Measurements from ENCODE around the gene DCDC2.
A peak's percentile ranks its signal among the peaks of the same experiment; 100 is the strongest.
"Not testable (repeated sequence)": the region's sequence is repeated elsewhere in the genome, so short reads cannot be mapped to it uniquely, and the experiment has no call there.

The DCDC2 gene

GRCh38 chr6:24207413-24207812, 150.4 kb downstream of the DCDC2 start:
- no peak for DNase-seq

- peak; percentile 37 for DNase-seq
These were observed 152.8 kb downstream of the DCDC2 start for GRCh38 chr6:24205020-24205492.

- DNase-seq, result not testable (repeated sequence)
These were observed 153.7 kb downstream of the DCDC2 start for GRCh38 chr6:24204113-24204512.

- no peak for DNase-seq
These were observed 160.0 kb downstream of the DCDC2 start for GRCh38 chr6:24197892-24198291.

DNA sequence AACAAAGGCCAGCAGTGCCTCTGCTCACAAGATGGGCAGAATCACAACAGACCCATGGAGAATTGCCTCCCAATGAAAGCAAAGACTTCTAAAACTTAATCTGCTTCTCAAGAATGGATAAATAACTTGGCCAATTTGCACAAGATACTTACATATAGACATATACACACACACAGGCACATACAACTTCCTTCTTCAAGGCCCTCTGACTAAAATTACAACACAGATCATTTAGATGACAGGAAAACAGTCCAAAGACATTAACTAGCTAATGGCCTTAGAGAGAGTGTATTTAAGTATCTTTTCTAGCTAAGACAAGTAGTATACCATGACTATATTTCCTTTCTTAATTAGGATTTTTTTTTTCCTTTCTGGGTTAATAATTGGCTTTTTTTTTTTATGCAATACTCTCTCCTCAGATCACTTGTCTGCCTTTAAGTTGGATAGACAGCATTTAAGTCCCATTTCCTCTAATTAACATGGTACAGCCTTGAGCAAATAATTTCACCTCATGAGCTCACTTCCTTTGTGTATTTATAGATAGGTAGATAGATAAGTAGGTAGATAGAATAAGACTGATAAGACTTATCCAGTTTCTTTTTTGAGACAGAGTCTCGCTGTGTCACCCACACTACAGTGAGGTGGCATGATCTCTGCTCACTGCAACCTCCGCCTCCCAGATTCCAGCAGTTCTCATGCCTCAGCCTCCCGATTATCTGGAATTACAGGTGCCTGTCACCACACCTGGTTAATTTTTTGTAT, 161.8 kb downstream of the DCDC2 start:
- DNase-seq, result no peak

DNA sequence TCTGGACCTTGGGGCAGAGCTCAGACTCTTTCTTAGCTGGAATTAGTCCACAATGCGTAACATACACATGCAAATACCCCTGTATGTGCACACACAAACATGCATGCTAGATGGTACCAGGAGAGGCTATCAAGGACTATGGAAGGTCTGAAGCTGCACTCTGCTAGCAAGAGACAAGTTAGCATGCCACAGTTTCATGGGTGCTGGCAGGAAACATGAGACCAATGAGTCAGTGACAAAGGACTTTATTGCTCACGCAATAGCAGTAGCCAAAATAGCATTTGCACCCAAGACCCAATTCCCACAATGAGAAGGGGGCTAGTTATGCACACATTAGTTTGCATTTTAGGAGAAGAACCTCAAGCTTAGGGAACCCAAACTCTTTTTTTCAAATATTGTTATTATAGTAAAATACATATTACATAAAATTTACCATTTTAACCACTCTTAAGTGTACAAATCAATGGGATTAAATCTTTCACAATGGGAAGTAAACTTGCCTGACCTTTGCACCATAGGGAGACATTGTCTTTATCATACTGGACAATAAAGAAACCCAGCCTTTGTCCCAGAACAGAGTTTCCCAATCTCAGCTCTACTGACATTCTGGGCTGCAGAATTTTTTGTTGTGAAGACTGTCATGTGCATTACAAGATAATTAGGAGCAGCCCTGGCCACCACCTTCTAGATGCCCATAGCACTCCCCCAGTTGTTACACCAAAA, 162.7 kb downstream of the DCDC2 start:
- no peak for DNase-seq

DNA sequence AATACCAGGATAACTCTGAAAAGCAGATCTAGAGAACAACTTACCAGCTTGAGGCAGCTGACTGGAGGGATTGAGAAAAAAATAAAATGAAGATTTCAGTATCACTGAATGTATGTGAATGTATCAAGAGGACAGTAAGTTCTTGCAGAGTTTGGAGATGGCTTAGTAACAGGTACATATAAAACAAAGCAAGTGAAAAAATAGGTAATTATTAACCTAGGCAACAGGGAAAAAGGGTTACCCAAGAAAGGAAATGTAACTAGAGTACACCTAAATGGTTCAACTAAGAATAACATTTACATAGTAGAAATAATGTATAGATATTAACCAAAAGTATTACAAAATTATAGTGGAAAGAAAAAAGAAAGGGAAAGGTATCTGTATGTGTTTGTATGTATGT, 164.5 kb downstream of the DCDC2 start:
- DNase-seq, result no peak

GRCh38 chr6:24191346-24191745, 166.5 kb downstream of the DCDC2 start:
- no peak for DNase-seq

DNA sequence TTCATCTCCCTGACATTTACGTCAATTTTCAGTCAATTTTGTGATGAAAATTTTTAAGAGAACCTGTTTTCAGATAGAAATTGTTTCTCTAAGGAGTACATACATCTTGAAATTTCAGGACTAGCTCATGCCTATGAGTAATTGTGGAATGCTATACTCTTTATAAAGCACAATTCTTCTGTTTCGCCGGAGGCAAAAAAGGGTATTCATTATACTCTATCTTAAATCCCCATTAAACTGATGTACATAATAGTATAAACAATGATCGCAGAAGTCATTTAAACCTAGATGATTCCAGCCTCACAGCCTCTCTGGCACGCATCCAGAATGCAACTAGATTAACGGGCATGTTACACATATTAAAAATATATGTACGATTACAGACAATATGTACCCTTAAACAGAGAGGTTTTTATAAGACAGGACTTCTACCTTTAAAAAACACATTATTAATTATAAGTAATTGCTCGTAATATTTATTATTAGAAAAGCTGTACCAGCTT, 169.2 kb downstream of the DCDC2 start:
- no peak for DNase-seq

DNA sequence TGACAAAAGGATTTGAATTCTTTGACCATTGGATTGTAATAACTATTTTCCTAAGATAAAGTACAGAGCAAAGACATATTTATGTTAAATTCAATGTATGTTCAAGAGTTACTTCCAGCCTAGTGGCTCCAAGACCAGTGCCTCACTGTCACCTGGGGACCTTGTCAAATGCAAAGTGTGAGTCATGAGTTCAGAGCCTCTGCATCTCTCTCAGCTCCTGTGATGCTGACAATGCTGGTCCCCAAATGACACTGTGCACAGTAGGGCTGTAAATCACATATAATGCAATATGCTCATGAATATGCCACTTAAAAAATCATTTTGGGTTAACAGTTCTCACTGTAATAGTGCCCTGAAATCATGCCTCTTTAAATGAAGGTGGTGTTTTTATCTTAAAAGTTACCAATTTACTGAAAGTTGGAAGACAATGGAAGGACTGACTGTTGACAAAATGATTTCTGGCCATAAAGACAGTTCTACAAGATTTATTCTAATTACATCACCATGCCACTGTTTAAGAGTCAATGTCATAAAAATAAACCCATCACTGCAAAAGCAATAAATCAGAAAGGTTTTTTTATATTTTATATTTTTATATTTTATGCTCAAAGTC, 169.8 kb downstream of the DCDC2 start:
- no peak for DNase-seq

DNA sequence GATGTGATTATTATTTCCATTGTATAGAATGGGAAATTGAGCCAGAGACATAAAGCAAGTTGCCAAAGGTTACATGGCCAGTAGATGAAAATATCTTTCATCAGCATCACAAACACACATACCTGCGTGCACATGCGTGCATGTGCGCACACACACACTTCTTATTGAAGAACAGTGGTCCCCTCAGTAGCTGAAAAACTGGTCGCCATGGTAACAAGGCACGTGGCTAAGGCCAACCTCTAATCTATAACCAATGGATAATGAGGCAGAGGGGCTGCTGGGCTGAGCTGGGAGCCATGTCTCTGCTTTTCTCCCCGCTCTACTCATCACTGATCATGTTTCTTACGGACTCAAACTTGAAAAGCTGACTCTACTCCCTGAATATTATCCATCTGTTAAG, 171.5 kb downstream of the DCDC2 start:
- DNase-seq, result no peak

- no peak for DNase-seq
These were observed 174.3 kb downstream of the DCDC2 start for GRCh38 chr6:24183584-24183983.

DNA sequence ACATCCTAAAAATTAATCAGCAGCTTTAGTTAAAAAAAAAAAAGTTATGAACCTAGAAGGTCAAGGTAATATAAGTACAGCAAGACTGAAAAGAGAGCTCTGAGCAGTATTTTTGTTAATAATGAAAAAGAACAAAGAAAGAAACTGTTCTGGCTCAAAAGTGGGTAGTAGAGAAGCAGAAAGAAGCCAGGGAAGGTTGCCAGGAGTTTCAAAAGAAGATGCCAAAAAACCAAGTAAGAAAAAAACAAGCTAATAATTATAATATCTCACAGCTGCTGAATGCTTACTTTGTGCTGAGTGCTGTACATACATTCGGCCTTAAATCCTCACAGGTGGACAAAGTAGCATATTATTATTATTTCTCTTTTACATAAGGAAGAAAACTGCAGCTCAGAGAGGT, 200.0 kb downstream of the DCDC2 start:
- no peak for DNase-seq

DNA sequence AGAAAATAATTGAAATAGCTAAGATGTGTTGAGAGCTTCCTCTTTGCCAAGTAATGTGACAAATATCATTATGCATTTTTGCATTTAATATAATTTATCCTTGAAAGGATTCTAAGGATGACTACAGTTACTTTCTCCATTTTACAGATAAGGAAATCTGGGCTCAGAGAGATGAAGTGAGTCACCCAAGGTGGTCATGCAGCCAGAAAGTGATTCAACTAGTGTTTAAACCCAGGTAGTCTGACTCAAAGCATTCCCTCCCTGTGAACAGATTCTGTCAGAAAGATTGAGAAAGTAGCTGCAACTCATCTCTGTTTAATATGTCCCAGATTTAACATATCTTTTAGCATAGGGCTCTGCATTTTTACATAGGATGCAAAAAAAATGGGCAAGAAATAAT, 203.7 kb downstream of the DCDC2 start:
- no peak for DNase-seq

DNA sequence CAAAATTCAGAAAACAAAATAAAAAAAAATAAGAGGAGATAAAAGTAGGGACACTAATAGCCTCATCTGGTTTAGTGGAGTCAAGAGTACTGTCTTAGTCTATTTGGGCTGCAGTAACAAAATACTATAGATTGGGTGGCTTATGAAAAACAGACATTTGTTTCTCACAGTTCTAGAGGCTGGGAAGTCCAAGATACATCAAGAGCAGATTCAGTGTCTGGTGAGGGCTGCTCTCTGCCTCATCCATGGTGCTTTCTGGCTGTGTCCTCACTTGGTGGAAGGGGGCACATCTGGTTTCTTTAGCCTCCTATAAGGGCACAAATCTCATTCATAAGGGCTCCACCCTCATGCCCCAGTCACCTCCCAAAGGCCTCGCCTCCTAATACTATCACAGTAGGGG, 205.8 kb downstream of the DCDC2 start:
- no peak for DNase-seq

- DNase-seq, result no peak
These were observed 208.0 kb downstream of the DCDC2 start for GRCh38 chr6:24149836-24150235.

DNA sequence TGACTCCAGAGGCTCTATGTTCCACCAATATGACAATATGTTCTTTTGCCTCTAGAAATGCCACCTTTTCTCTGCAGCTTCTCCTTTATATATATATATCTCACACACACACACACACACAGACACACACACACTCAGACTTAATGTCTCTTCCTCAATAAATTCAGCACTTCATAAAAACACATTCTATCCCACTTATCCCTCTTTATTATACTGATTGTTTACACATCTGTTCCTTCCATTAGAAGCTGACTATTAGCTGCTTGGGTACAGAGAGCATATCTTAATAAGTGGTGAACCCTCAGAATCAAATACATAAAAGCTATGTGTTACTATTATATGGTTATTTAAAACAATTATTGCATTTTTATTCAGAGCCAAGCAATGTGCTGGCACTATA, 208.6 kb downstream of the DCDC2 start:
- no peak for DNase-seq

- DNase-seq, result no peak
These were observed 209.2 kb downstream of the DCDC2 start for GRCh38 chr6:24148684-24149083.

DNA sequence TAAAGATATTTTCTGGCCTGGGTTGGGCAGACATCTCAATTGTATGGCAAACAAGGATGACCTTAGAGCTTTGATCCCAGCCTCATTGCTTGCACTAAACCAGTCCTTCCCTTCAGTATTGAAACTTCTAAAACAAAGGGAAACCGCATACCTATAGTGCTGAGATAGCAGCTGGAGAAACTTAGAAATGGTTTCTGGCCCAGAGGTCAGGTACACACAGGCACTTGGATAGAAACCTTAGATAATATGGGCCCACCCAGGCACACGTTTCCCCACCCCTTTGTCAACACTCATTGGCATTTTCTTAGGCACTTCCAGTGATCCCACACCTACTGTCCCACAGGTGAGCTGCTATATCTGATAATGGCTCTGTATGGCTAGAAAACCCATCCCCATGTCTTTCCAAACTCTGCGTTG, 209.7 kb downstream of the DCDC2 start:
- no peak for DNase-seq

GRCh38 chr6:24147511-24148153, 210.2 kb downstream of the DCDC2 start:
- no peak for DNase-seq

- no peak for DNase-seq
These were observed 211.0 kb downstream of the DCDC2 start for GRCh38 chr6:24146871-24147270.

GRCh38 chr6:24145690-24146131, 212.1 kb downstream of the DCDC2 start:
- DNase-seq, result no peak

- not testable (repeated sequence) for DNase-seq
These were observed 215.1 kb downstream of the DCDC2 start for GRCh38 chr6:24142733-24143132.

Data from CD4-positive, alpha-beta T cell treated with Interleukin-4 for 4 hours (primary cell).